GM18951 (cell line): Measurements from ENCODE around the gene YOD1.

Source experiments
- POLR2A ChIP-seq: IDR thresholded peaks from 4 replicates; pipeline ENCODE4 v1.6.1; 2011; ENCODE audit warnings: mild to moderate bottlenecking; ENCODE audit not compliant: insufficient read length, insufficient read depth; ENCODE audit errors: extremely low read depth
- in situ Hi-C: fragments of 300-500 bp; cut with MboI; formaldehyde crosslinking; loops from one replicate; pipeline ENCODE4 v1.12.0; 2022; ENCODE audit warnings: low sequenced_read_pairs, mixed read lengths, inconsistent platforms; ENCODE audit not compliant: unreplicated experiment

The YOD1 gene

DNA sequence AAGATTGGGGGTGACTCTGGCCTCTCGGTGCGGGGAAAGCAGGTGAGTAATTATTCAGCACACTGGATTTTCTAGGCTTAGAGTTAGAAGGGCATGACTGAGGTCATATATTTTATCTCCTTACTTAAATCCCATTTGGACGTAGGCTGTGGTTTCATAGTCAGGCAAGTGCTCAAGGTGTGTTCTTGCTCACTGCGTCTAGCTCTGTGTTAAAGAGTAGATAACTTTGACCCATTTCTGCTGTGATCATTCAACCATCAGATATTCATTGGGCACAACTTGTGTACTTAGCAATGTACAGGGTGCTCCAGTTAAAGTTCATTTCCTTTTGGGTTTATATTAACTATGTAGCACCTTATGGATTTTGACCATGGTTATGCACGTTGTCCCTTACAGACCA lies 16.7 kb upstream of the YOD1 start:
- in situ Hi-C loops, result no loop called here

DNA sequence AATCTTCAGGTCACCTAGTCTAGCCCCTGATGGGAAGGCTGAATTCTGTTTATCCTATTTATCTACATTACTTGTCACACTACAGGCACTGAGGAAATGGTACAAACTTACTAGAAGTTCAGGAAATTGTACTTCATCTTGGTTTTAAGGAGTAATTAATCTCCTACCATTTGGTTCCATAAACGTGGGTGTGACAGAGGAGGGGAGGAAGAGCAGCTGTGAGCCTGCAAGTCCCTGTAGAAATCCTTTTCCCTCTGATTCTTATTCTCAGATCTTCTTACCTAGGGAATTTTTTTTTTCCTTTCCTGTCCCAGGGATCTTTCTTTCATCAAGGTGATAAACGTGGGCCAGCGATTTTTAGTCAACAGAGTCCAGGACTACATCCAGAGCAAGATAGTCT lies 16.2 kb upstream of the YOD1 start:
- TF ChIP-seq POLR2A, result no peak
- in situ Hi-C loops, result no loop called here

More for the DNA sequence above, 16.7 kb upstream of the YOD1 start:
- no peak for TF ChIP-seq POLR2A

GRCh38 chr1:207064561-207064960 lies 13.6 kb upstream of the YOD1 start:
- no peak for TF ChIP-seq POLR2A
- in situ Hi-C loops, result no loop called here

GRCh38 chr1:207063014-207063413 lies 12.0 kb upstream of the YOD1 start:
- no peak for TF ChIP-seq POLR2A
- in situ Hi-C loops, result no loop called here

DNA sequence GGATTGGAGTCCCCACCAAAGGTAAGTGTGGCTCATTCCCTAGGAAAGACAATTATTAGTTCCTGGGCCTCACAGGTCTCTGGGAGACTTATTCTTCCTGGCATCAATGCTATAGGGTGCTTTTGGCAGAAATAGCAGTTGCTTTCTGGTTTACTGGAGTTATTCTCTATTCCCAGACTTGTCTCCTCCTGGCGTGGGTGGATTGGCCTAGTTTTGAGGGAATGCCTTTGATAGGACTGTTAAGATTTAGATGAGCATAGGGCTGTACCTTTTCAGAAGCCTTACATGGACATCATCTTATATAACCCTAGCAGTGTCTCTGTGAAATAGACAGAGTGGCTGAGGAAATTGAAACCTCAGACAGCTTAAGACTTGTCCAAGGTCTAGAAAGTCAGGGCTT lies 11.1 kb upstream of the YOD1 start:
- no peak for TF ChIP-seq POLR2A
- in situ Hi-C loops, result no loop called here

DNA sequence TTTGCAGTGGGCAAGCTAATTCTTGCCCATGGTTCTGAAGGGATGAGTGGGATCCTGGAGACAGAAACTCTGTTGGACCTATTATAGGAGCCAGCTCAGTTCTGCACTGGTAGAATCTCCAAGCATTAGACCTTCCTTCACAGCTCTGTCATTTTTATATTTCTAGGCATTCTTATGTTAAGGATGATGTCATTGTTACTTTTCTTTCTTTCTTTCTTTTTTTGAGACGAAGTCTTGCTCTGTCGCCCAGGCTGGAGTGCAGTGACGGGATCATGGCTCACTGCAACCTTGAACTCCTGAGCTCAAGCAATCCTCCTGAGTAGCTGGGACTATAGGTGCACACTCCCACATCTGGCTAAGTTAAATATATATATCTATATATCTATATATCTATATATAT lies 9.6 kb upstream of the YOD1 start:
- in situ Hi-C loops, result no loop called here
- no peak for TF ChIP-seq POLR2A

GRCh38 chr1:207059881-207060280 lies 8.9 kb upstream of the YOD1 start:
- in situ Hi-C loops, result no loop called here
- no peak for TF ChIP-seq POLR2A

DNA sequence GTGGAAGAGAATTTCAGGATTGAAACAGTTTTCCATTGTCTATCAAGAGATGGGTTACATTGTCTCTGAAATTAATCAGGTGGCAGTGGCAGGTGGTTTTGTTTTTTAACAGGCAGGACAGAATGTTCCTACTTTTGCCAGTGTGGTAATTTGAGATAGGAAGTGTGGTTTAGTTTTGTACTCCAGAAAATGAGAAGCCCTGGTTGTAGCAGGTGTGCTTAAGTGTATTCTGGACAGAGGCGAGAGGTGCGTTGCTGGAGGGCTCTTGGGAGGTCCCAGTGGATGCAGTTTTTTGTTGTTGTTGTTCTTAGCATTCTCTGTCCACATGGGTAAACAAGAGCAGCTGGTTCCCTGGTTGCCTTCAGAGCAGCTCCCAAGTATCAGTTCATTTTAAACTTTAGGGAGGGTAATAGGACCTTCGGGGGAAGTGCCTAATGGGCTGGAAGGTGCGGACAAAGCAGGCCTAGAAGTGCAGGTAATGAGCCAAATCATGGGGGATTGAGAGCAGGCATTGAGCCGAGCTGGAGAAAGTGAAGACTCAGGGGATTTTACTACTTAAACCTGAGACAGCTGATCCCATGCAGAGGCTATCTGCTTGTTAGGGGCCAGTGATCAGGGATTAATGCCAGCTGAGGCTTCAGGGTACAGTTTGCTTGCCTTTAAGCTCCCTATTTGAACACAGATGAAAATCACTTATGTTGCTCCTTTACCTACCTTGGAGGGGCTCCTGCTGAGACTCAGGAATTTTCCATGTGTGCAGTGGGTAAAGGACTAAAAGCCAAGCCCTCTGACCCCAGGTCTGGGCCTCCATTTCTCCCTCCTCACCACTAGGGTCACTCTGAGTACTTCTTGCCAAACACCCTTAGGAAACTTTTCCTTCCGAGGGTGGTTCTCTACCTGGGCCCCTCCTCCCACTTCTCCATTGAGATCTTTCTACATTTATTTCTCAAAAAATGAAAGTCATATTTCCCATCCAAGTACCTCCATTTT lies 8.2 kb upstream of the YOD1 start:
- in situ Hi-C loops, result no loop called here
- TF ChIP-seq POLR2A, result no peak

- TF ChIP-seq POLR2A, result no peak
- in situ Hi-C loops, result no loop called here
Measured at GRCh38 chr1:207058252-207058651, 7.2 kb upstream of the YOD1 start.

DNA sequence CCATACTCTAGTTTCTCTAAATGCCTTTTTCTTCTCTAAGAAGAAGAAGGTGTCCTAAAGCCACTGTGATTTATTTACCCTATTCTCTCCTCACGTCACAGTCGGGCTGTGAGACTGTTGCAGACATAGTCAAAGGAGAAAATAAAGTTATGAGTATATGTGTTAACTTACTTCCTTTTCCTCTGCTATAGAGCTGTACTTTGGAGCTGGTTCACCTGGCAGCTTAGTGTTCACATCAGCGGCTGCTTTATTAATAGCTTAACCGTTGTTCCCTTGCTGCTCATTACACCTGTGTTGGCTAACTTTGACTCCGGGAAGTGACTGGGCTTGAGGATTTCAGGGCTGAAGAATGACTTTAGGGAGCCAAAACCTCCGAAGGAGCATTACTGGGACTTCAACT lies 5.7 kb upstream of the YOD1 start:
- TF ChIP-seq POLR2A, result no peak
- in situ Hi-C loops, result no loop called here

DNA sequence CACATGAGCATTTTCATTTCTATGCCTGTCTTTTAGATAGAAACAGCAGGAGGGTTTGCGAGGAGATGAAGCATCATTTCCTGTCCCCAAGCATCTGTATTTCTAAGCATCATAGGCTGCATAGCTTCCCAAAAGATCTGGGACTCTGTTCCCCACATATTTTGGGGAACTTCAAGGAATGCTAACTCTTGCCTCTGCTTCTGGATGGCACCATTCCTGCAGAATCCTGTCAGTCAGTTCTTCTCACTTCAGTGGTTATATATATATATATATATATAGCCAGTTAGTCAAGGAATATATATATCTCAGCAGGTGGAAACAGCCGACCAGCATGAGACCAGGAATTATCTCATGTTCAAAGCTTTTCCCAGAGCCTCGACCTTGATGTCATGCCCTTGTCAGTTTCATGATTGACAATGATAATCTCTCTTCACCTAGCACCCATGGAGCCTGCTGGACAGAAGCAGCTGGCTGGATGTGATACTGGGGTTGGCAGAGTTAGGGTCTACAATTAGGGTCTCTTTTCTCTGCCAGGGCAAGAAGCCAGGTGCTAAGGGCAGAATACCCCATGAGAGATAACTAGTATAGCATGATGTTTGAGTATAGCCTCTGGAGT lies 4.5 kb upstream of the YOD1 start:
- in situ Hi-C loops, result no loop called here

DNA sequence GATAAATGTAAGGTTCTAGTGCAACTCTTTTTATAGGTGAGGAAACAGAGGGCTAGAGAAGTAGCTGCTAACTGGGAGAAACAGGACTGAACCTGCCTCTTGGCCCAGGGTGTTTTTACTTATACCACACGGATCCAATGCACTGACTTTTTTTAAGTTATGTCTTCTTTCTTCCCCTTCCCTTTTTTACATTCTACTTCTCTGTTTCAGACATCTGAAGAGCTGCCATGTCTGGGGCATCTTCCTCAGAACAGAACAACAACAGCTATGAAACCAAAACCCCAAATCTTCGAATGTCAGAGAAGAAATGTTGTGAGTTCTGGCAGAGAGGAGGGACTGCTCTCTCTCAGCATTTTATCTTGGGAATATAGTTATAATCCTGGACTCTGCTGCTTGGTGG lies 3.5 kb upstream of the YOD1 start:
- in situ Hi-C loops, result no loop called here

More for the DNA sequence above, 4.5 kb upstream of the YOD1 start:
- no peak for TF ChIP-seq POLR2A

GRCh38 chr1:207052911-207053769 lies 2.1 kb upstream of the YOD1 start, which contains the start of gene PFKFB2:
Gene PFKFB2 (plus strand): TSS chr1:207053275. CDS start chr1:207054718, 1,443 bp downstream.
- peak; percentile 71 for TF ChIP-seq POLR2A
- in situ Hi-C loops, result no loop called here

More for the DNA sequence above, 3.5 kb upstream of the YOD1 start:
- no peak for TF ChIP-seq POLR2A
